HepG2 (cell line): ENCODE results near the gene COX6A2. TPM values are rescaled to one million over a fixed set of nuclear protein-coding genes. Genes with fewer than 3 reads are reported as not detected.

ENCODE experiments used
- ATRX ChIP-seq: sonication (generic); formaldehyde crosslinking; IDR thresholded peaks from 2 replicates; pipeline ENCODE4 v1.4.0; 2020; ENCODE audit warnings: missing genetic modification reagents, borderline replicate concordance
- CCDC6 ChIP-seq: sonication (generic); formaldehyde crosslinking; IDR thresholded peaks from 2 replicates; pipeline ENCODE4 v1.8.1; 2022; ENCODE audit warnings: mild to moderate bottlenecking, missing genetic modification reagents, moderate library complexity
- CREB1 ChIP-seq, 2 experiments: fragments of 450-650 bp in 1 of 2; IDR thresholded peaks; 2 replicates each; pipeline ENCODE4 v1.6.1; 2016 to 2017; ENCODE audit warnings: control low read depth in 1 of 2, mild to moderate bottlenecking in 1 of 2, missing compliant biosample characterization in 1 of 2, missing genetic modification characterization in 1 of 2
- FOXP1 ChIP-seq, 2 experiments: fragments of 450-650 bp in 1 of 2; IDR thresholded peaks; 2 replicates each; pipeline ENCODE4 v1.6.1; 2017 to 2018; ENCODE audit warnings: antibody characterized with exemption in 1 of 2
- NCOA5 ChIP-seq: sonication (generic); formaldehyde crosslinking; IDR thresholded peaks from 2 replicates; pipeline ENCODE4 v1.4.0; 2020; ENCODE audit warnings: missing genetic modification reagents
- PAF1 ChIP-seq: IDR thresholded peaks from 2 replicates; pipeline ENCODE4 v1.6.1; 2016; ENCODE audit warnings: missing genetic modification reagents, missing compliant biosample characterization
- SIX4 ChIP-seq: sonication (generic); formaldehyde crosslinking; IDR thresholded peaks from 2 replicates; pipeline ENCODE4 v1.4.0; 2020; ENCODE audit warnings: missing genetic modification reagents
- SP4 ChIP-seq: sonication (generic); formaldehyde crosslinking; IDR thresholded peaks from 2 replicates; pipeline ENCODE4 v1.8.1; 2023; ENCODE audit warnings: mild to moderate bottlenecking, missing genetic modification reagents
- TARDBP ChIP-seq: sonication (generic); formaldehyde crosslinking; IDR thresholded peaks from 2 replicates; pipeline ENCODE4 v1.8.0; 2022; ENCODE audit warnings: mild to moderate bottlenecking, missing genetic modification reagents
- ZNF713 ChIP-seq: sonication (generic); formaldehyde crosslinking; IDR thresholded peaks from 2 replicates; pipeline ENCODE4 v1.4.0; 2020; ENCODE audit warnings: mild to moderate bottlenecking, missing genetic modification reagents
- ZNF747 ChIP-seq: sonication (generic); formaldehyde crosslinking; IDR thresholded peaks from 2 replicates; pipeline ENCODE4 v1.8.1; 2023; ENCODE audit warnings: missing genetic modification reagents, mild to moderate bottlenecking, borderline replicate concordance
- ZNF772 ChIP-seq: sonication (generic); formaldehyde crosslinking; IDR thresholded peaks from 2 replicates; pipeline ENCODE4 v1.5.0; 2020; ENCODE audit warnings: mild to moderate bottlenecking, missing genetic modification reagents
- ZNF850 ChIP-seq: sonication (generic); formaldehyde crosslinking; conservative IDR thresholded peaks from 2 replicates; pipeline ENCODE4 v1.9.0; 2021; ENCODE audit warnings: mild to moderate bottlenecking, missing genetic modification reagents
- polyA plus RNA-seq, 8 experiments: library from polyadenylated mRNA; depleted of rRNA in 3 of 8; stranded (reverse) in 7 of 8; unstranded in 1 of 8; fragments of >200 nt; fragmentation: Illumina TruSeq in 4 of 8; extraction: Trizol in 4 of 8; gene quantifications; 2 replicates each; pipeline versions ENCODE4 v1.2.1 to v1.2.3, GENCODE V29; 2011 to 2016; ENCODE audit warnings: low read depth in 4 of 8, missing spikeins in 1 of 8, mixed read lengths in 1 of 8; ENCODE audit not compliant: insufficient read depth in 1 of 8
- total RNA-seq, 5 experiments: library from RNA; depleted of rRNA; stranded (reverse); fragments of >200 nt; fragmentation: Illumina TruSeq; extraction: Trizol; gene quantifications; 2 replicates each; pipeline ENCODE4 v1.2.3, GENCODE V29; 2016; ENCODE audit warnings: low read depth in 1 of 5
- TF ChIP-seq, protein P1 (sequence below): sonication (generic); formaldehyde crosslinking; IDR thresholded peaks from 2 replicates; pipeline ENCODE4 v1.8.0; 2022; ENCODE audit warnings: mild to moderate bottlenecking, missing genetic modification reagents, moderate library complexity
- TF ChIP-seq, protein P2 (sequence below): IDR thresholded peaks from 2 replicates; pipeline ENCODE4 v1.6.1; 2016; ENCODE audit warnings: missing compliant biosample characterization, missing genetic modification reagents, borderline replicate concordance
- TF ChIP-seq, protein P3 (sequence below): sonication (generic); formaldehyde crosslinking; IDR thresholded peaks from 2 replicates; pipeline ENCODE4 v1.8.0; 2022; ENCODE audit warnings: low read depth, missing genetic modification reagents
- TF ChIP-seq, protein P4 (sequence below): sonication (generic); formaldehyde crosslinking; IDR thresholded peaks from 2 replicates; pipeline ENCODE4 v1.5.0; 2020; ENCODE audit warnings: mild to moderate bottlenecking, missing genetic modification reagents, moderate library complexity
- TF ChIP-seq, protein P5 (sequence below): sonication (generic); formaldehyde crosslinking; IDR thresholded peaks from 2 replicates; pipeline ENCODE4 v1.4.0; 2020; ENCODE audit warnings: mild to moderate bottlenecking, missing genetic modification reagents
- TF ChIP-seq, protein P6 (sequence below): IDR thresholded peaks from 2 replicates; pipeline ENCODE4 v1.6.1; 2016; ENCODE audit warnings: missing compliant biosample characterization, missing genetic modification reagents, borderline replicate concordance

COX6A2 gene
- total and polyA plus RNA-seq, 2 of the 13 experiments (the other 11 are each of a cell fraction or from before 2014, with no cell fraction given) = not detected

DNA sequence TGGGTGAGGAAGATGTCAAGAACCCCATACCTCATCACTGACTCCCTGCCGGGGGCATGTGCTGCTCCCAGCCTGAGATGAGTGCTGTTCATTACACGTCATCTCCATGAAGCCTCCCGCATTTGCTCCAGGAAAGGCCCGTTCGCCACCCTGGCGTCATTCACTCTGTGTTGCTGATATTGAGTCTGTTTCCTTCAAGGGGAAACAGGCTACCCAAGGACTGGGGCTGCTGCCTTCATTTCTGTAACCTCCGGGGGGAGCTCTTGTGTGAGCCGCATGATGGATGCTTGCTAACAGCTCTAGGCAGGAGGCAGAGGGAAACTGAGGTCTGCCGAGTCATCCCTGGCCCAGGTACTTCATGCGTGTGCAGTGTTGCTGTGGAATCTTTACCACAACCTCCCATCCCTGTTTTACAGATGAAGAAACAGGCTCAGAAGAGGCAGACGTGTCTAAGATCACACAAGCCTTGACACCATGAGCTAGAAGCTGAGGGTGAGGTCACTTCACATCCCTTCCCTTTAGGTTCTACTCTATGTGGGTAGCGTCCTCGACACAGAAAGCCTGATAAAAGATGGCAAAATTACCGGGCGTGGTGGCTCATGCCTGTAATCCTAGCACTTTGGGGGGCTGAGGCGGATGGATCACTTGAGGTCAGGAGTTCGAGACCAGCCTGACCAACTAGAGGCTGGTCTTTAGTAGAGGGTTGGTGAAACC, 27.6 kb upstream of the COX6A2 start (continued):
- TF ChIP-seq SIX4 (no peak), ZNF747 (no peak), SP4 (peak; percentile 36; the same call in 1 of the 2 replicates), CCDC6 (CRISPR knock-in tag) (no peak), TARDBP (no peak), PAF1 (CRISPR knock-in tag) (peak; percentile 81; the same call in 1 of the 2 replicates), ATRX (CRISPR knock-in tag) (no peak), ZNF772 (no peak), NCOA5 (CRISPR knock-in tag) (no peak), FOXP1 (IDR thresholded peaks at IDR 0.05) (no peak), FOXP1 (CRISPR knock-in tag; IDR thresholded peaks at IDR 0.05) (no peak), ZNF713 (CRISPR knock-in tag) (no peak), CREB1 (IDR thresholded peaks at IDR 0.05) (no peak), CREB1 (CRISPR knock-in tag; IDR thresholded peaks at IDR 0.05) (no peak), ZNF850 (no peak)
- TF ChIP-seq, protein P1, sequence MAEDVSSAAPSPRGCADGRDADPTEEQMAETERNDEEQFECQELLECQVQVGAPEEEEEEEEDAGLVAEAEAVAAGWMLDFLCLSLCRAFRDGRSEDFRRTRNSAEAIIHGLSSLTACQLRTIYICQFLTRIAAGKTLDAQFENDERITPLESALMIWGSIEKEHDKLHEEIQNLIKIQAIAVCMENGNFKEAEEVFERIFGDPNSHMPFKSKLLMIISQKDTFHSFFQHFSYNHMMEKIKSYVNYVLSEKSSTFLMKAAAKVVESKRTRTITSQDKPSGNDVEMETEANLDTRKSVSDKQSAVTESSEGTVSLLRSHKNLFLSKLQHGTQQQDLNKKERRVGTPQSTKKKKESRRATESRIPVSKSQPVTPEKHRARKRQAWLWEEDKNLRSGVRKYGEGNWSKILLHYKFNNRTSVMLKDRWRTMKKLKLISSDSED = no peak
- TF ChIP-seq, protein P2, sequence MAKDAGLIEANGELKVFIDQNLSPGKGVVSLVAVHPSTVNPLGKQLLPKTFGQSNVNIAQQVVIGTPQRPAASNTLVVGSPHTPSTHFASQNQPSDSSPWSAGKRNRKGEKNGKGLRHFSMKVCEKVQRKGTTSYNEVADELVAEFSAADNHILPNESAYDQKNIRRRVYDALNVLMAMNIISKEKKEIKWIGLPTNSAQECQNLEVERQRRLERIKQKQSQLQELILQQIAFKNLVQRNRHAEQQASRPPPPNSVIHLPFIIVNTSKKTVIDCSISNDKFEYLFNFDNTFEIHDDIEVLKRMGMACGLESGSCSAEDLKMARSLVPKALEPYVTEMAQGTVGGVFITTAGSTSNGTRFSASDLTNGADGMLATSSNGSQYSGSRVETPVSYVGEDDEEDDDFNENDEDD = no peak
- TF ChIP-seq, protein P3, sequence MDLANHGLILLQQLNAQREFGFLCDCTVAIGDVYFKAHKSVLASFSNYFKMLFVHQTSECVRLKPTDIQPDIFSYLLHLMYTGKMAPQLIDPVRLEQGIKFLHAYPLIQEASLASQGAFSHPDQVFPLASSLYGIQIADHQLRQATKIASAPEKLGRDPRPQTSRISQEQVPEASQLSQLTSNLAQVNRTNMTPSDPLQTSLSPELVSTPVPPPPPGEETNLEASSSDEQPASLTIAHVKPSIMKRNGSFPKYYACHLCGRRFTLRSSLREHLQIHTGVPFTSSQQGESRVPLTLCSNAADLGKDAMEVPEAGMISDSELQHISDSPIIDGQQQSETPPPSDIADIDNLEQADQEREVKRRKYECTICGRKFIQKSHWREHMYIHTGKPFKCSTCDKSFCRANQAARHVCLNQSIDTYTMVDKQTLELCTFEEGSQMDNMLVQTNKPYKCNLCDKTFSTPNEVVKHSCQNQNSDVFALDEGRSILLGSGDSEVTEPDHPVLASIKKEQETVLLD (CRISPR knock-in tag) = no peak
- TF ChIP-seq, protein P4, sequence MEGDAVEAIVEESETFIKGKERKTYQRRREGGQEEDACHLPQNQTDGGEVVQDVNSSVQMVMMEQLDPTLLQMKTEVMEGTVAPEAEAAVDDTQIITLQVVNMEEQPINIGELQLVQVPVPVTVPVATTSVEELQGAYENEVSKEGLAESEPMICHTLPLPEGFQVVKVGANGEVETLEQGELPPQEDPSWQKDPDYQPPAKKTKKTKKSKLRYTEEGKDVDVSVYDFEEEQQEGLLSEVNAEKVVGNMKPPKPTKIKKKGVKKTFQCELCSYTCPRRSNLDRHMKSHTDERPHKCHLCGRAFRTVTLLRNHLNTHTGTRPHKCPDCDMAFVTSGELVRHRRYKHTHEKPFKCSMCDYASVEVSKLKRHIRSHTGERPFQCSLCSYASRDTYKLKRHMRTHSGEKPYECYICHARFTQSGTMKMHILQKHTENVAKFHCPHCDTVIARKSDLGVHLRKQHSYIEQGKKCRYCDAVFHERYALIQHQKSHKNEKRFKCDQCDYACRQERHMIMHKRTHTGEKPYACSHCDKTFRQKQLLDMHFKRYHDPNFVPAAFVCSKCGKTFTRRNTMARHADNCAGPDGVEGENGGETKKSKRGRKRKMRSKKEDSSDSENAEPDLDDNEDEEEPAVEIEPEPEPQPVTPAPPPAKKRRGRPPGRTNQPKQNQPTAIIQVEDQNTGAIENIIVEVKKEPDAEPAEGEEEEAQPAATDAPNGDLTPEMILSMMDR (CRISPR knock-in tag) = peak; percentile 65
- TF ChIP-seq, protein P5, sequence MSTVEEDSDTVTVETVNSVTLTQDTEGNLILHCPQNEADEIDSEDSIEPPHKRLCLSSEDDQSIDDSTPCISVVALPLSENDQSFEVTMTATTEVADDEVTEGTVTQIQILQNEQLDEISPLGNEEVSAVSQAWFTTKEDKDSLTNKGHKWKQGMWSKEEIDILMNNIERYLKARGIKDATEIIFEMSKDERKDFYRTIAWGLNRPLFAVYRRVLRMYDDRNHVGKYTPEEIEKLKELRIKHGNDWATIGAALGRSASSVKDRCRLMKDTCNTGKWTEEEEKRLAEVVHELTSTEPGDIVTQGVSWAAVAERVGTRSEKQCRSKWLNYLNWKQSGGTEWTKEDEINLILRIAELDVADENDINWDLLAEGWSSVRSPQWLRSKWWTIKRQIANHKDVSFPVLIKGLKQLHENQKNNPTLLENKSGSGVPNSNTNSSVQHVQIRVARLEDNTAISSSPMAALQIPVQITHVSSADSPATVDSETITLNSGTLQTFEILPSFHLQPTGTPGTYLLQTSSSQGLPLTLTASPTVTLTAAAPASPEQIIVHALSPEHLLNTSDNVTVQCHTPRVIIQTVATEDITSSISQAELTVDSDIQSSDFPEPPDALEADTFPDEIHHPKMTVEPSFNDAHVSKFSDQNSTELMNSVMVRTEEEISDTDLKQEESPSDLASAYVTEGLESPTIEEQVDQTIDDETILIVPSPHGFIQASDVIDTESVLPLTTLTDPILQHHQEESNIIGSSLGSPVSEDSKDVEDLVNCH (CRISPR knock-in tag) = no peak
- TF ChIP-seq, protein P6, sequence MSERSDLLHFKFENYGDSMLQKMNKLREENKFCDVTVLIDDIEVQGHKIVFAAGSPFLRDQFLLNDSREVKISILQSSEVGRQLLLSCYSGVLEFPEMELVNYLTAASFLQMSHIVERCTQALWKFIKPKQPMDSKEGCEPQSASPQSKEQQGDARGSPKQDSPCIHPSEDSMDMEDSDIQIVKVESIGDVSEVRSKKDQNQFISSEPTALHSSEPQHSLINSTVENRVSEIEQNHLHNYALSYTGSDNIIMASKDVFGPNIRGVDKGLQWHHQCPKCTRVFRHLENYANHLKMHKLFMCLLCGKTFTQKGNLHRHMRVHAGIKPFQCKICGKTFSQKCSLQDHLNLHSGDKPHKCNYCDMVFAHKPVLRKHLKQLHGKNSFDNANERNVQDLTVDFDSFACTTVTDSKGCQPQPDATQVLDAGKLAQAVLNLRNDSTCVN (CRISPR knock-in tag) = no peak
